Loucy (cell line): ENCODE results near the gene PHF13.

Source experiments
- CTCF ChIP-seq: fragments of 200-600 bp; sonication (generic); conservative IDR thresholded peaks from 2 replicates; pipeline ENCODE4 v1.5.1; 2014; ENCODE audit warnings: mild to moderate bottlenecking, antibody characterized with exemption, low read length
- EZH2phosphoT487 ChIP-seq: fragments of 200-600 bp; IDR thresholded peaks from 2 replicates; pipeline ENCODE4 v1.6.1; 2018; ENCODE audit warnings: antibody characterized with exemption, mild to moderate bottlenecking, moderate library complexity, borderline replicate concordance

DNA sequence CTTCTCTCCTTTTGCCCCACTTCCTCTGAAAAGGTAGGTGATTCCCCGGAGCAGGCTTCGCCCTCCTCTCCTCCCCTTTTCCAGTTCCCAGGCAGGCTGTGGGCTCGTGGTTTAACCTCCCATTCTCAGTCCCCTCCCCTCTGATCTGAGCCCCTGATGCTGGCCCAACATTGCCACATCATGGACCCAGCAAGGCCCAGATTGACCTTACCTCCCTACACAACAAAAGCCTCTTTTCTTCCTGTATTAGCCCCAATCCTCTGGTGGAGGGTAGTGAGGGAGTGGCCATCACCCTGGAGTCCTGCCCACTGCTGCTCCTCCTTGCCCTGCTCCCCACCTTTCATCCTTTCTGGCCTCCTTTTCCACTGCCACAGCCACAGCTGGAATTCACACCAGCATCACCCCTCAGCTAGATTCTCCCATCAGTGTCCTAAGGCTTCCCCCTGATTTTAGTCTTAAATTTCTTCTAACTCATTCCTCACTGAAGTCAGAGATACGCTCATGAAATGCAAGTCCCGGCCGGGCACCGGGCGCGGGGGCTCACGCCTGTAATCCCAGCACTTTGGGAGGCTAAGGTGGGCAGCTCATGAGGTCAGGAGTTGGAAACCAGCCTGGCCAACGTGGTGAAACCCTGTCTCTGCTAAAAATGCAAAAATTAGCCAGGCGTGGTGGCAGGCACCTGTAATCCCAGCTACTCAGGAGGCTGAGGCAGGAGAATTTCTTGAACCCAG is 40.7 kb upstream of the PHF13 start:
- TF ChIP-seq CTCF (no peak), EZH2phosphoT487 (no peak)
